ENCODE measurements around the gene BRSK2.

The BRSK2 gene

GRCh38 chr11:1503708-1504104 lies 114.0 kb downstream of the BRSK2 start:
- Histone ChIP-seq H3K4me3 (replicated peaks; ENCODE audit: low read depth, low read length) (no peak overlapping the region), H3K36me3 (ENCODE audit: control insufficient read depth, insufficient read depth, low read length) (no peaks in the 10 kb centered on the region), H3K27me3 (replicated peaks; ENCODE audit: control insufficient read depth, insufficient read depth, low read length) (no peaks in the 10 kb centered on the region)
- no peak for DNase-seq (ENCODE audit: extremely low read depth, insufficient read length)
- no peak for TF ChIP-seq CTCF (IDR thresholded peaks at IDR 0.05; ENCODE audit: insufficient read depth, low read length, poor library complexity, severe bottlenecking)

DNA sequence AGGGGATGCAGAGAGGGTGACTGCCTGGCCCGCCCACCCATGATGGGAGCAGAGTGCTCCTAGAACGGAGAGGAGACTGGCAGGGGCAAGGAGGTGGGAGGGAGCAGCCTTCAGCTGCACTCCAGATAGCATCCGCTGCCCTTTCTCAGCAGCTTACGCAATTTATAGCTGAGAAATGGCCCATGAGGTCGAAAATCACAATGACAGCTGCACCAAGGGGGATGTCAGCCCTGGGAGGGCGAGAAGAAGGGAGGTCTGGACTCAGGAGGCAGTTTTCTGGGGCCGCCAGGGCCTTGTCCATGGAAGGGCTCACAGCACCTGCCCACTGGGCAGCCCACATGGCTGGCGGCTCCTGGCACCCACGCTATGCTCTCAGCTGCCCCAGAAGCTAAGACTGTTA lies 114.4 kb downstream of the BRSK2 start:
- H3K36me3 ChIP-seq (ENCODE audit: control insufficient read depth, insufficient read depth, low read length): no peaks in the 10 kb centered on the region
- no peak for TF ChIP-seq CTCF (IDR thresholded peaks at IDR 0.05; ENCODE audit: insufficient read depth, low read length, poor library complexity, severe bottlenecking)
- no peak overlapping the region for H3K4me3 ChIP-seq (replicated peaks; ENCODE audit: low read depth, low read length)
- H3K27me3 ChIP-seq (replicated peaks; ENCODE audit: control insufficient read depth, insufficient read depth, low read length): no peaks in the 10 kb centered on the region
- DNase-seq (ENCODE audit: extremely low read depth, insufficient read length): no peak

DNA sequence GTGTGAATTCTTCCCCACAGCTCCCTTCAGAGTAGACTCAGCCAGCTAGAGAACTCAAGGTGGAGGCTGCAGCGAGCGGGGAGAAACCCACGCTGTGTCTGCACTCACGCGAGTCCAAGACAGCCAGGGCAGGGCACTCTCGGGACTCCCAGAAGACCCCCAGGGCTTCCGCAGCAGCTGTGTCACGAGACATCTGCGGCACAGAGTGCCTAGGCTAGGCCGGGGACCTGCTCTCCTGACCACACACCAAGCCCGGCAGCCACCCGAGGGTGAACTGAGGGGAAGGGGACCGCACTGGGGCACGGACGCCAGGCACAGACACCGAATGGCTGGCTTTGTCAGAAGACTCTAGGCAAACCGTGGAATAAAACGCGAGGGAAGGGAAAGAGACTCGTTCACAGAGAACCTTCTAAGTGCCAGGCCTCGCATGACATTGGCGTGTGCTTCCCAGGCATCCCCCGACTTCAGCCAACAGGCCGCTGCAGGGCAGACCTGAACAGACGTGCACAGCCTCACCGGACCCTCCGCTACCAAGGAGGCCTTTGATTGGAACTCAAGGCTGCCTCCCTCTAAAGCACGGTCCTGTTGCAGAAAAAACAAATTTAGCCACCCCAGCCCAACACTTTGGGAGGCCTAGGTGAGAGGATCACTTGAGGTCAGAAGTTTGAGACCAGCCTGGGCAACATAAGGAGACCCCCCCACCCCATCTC lies 115.0 kb downstream of the BRSK2 start:
- Histone ChIP-seq H3K27me3 (replicated peaks; ENCODE audit: control insufficient read depth, insufficient read depth, low read length) (no peaks in the 10 kb centered on the region), H3K36me3 (ENCODE audit: control insufficient read depth, insufficient read depth, low read length) (no peaks in the 10 kb centered on the region), H3K4me3 (replicated peaks; ENCODE audit: low read depth, low read length) (no peak overlapping the region)
- DNase-seq (ENCODE audit: extremely low read depth, insufficient read length): no peak
- TF ChIP-seq CTCF (IDR thresholded peaks at IDR 0.05; ENCODE audit: insufficient read depth, low read length, poor library complexity, severe bottlenecking): no peak

DNA sequence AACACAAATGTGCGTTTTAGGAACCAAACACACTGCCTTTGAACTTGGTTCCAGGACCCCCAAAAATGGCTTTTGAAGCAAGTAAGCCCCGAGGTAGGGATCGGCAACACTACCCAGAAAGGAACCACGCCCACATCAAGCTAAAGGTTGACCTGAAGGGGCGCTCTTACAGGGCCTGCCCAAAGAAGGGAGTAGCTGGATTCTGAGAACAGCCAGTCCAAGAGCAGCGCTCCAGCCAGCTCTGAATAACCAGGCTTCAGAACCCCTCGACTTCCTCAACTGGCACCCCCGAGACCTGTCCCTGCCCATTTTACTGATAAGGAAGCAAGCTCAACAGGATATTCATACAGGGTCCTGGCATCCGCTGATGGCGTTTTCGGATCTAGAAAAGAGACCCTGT lies 115.7 kb downstream of the BRSK2 start:
- TF ChIP-seq CTCF (IDR thresholded peaks at IDR 0.05; ENCODE audit: insufficient read depth, low read length, poor library complexity, severe bottlenecking): no peak
- H3K4me3 ChIP-seq (replicated peaks; ENCODE audit: low read depth, low read length): no peak overlapping the region
- no peak for DNase-seq (ENCODE audit: extremely low read depth, insufficient read length)
- H3K36me3 ChIP-seq (ENCODE audit: control insufficient read depth, insufficient read depth, low read length): no peaks in the 10 kb centered on the region
- no peaks in the 10 kb centered on the region for H3K27me3 ChIP-seq (replicated peaks; ENCODE audit: control insufficient read depth, insufficient read depth, low read length)

GRCh38 chr11:1506981-1507380 lies 117.2 kb downstream of the BRSK2 start:
- Histone ChIP-seq H3K36me3 (ENCODE audit: control insufficient read depth, insufficient read depth, low read length) (no peaks in the 10 kb centered on the region), H3K27me3 (replicated peaks; ENCODE audit: control insufficient read depth, insufficient read depth, low read length) (no peaks in the 10 kb centered on the region), H3K4me3 (replicated peaks; ENCODE audit: low read depth, low read length) (no peak overlapping the region)
- TF ChIP-seq CTCF (IDR thresholded peaks at IDR 0.05; ENCODE audit: insufficient read depth, low read length, poor library complexity, severe bottlenecking): no peak
- no peak for DNase-seq (ENCODE audit: extremely low read depth, insufficient read length)

Data from GM06990 (cell line).